ENCODE measurements around the gene NFIA. TPM values are rescaled to one million over a fixed set of nuclear protein-coding genes. Genes with fewer than 3 reads are reported as not detected.

Gene NFIA
- total and polyA plus RNA-seq, 9 of the 15 experiments (the other 6 are each of a cell fraction or from before 2014, with no cell fraction given), result 5.3 to 24.9 (median 9.8) TPM

- Histone ChIP-seq H2AFZ (ENCODE audit: low read depth, low read length) (no peak overlapping the region), H3K27ac (ENCODE audit: extremely low read depth, low read depth, low read length) (no peak overlapping the region), H3K4me2 (ENCODE audit: insufficient read depth, low read length) (no peak overlapping the region), H4K20me1 (replicated peaks; ENCODE audit: control insufficient read depth, insufficient read depth, low read length) (no peaks in the 10 kb centered on the region), H3K9me3 (replicated peaks; ENCODE audit: control insufficient read depth, insufficient read depth, low read depth, low read length) (no peaks in the 10 kb centered on the region), H3K4me3 (no peak overlapping the region), H3K27me3 (ENCODE audit: control insufficient read depth in 2 of 2, insufficient read depth in 2 of 2, low read length in 2 of 2) (peaks cover 0 to 4% of the 10 kb centered on the region in 2 experiments; a peak in 1 of 5 replicates), H3K9ac (ENCODE audit: insufficient read depth in 1 of 2, low read depth in 2 of 2, low read length in 2 of 2) (no peak overlapping the region), H3K9me1 (ENCODE audit: control insufficient read depth, insufficient read depth, low read length) (no peaks in the 10 kb centered on the region), H3K79me2 (ENCODE audit: control insufficient read depth, insufficient read depth, low read length) (no peaks in the 10 kb centered on the region), H3K36me3 (ENCODE audit: control insufficient read depth, insufficient read depth, low read length) (no peaks in the 10 kb centered on the region), H3K4me1 (replicated peaks in 1 of 2; ENCODE audit: control insufficient read depth in 2 of 2, insufficient read depth in 2 of 2, low read length in 2 of 2) (no peaks in the 10 kb centered on the region)
- no peak for ATAC-seq
- 43% methylated on average over 1 of the region's 1 CpG for WGBS (ENCODE audit: insufficient coverage, low coverage, missing lambda C conversion rate)
- CTCF ChIA-PET (ENCODE audit: low intra/inter-chr PET ratio), result no interaction called here
- no peak for DNase-seq (ENCODE audit: extremely low read depth in 1 of 4, low spot score in 3 of 4)
- intact Hi-C loops (cut with micrococcal nuclease), result no loop called here
- in situ Hi-C loops (cut with MboI), result loop anchor here (25.0 kb wide), 1 partner anchor 1482 kb away; no protein-coding TSS in a partner anchor
- BruUV-seq (replicated peaks), result no TSS peak
- POLR2A ChIA-PET, result no interaction called here
- TF ChIP-seq NFRKB (IDR thresholded peaks at IDR 0.05; ENCODE audit: low read depth) (no peak), CREB3 (tag; conservative IDR thresholded peaks at IDR 0.05; ENCODE audit: low read depth) (no peak), ELF2 (CRISPR knock-in tag; IDR thresholded peaks at IDR 0.05) (no peak), ATF6 (CRISPR knock-in tag; IDR thresholded peaks at IDR 0.05) (no peak)
- FAIRE-seq, result no peak
Measured at GRCh38 chr1:61469365-61469764, 387.0 kb downstream of the NFIA start.
